Stomach (tissue), 4 donors: ENCODE results near the gene SAPCD1.

ENCODE experiments used
- CTCF ChIP-seq, 7 experiments: fragments of 450-650 bp in 4 of 7; fragments of 200-600 bp in 3 of 7; sonication (generic) in 3 of 7; IDR thresholded peaks; one replicate each; pipeline ENCODE4 v1.5.1; 2016 to 2019; ENCODE audit warnings: antibody characterized with exemption in 7 of 7, control low read depth in 2 of 7, mild to moderate bottlenecking in 1 of 7
- POLR2A ChIP-seq, 4 donors: fragments of 450-650 bp; IDR thresholded peaks; one replicate each; pipeline ENCODE4 v1.6.1; 2016; ENCODE audit warnings: antibody characterized with exemption in 4 of 4, control low read depth in 2 of 4, mild to moderate bottlenecking in 1 of 4, moderate library complexity in 1 of 4
- POLR2AphosphoS5 ChIP-seq, 3 donors: sonication (generic); formaldehyde crosslinking; IDR thresholded peaks; one replicate each; pipeline ENCODE4 v1.6.1; 2016; ENCODE audit warnings: antibody characterized with exemption in 3 of 3

DNA sequence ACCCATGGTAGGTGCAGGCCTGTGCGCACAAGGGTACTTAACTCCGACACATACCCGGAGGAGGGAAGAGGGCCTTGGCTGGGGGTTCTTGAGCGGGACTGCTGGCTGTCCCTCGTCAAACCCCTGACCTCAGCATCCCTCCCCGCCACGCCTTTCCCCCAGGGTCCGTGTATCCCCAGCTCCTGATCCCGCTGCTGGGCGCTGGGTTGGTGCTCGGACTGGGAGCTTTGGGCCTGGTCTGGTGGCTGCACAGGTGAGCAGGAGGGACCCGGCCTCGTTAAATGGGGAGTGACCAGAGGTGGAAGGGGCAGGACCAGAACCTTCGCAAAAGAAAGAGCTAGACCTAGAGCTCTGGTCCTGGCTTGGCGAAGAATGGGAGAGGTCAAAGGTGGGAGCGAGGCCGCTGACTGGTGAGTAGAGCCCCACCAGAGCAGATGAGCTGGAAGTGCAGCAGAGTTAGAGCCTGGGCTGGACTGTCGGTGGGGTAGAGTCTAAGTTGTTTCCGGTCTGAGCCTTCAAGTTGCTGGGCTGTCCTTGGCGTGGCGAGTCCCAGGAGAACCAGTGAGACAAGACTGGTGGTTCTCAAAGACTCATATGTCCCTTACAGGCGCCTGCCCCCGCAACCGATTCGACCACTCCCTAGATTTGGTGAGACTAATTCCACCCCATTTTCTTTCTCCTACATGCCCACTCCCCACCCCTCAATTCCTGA lies 38.3 kb upstream of the SAPCD1 start:
- no peak for TF ChIP-seq CTCF (IDR thresholded peaks at IDR 0.05)
- no peak for TF ChIP-seq POLR2A (IDR thresholded peaks at IDR 0.05)
- no peak for TF ChIP-seq POLR2AphosphoS5 (IDR thresholded peaks at IDR 0.05)
